Sciatic nerve (tissue), 2 donors: ENCODE results near the gene TMEM51. TPM values are rescaled to one million over a fixed set of nuclear protein-coding genes. Genes with fewer than 3 reads are reported as not detected.

Source experiments
- ATAC-seq: fragments of 200-7000 bp; cut with Tn5 transposase; one replicate; pipeline ENCODE4 v1.9.1; 2020; ENCODE audit warnings: mild to moderate bottlenecking, moderate library complexity
- DNase-seq: peaks from one replicate; pipeline ENCODE4 v3.0.0-alpha.2; 2020; ENCODE audit warnings: low spot score
- intact Hi-C: fragments of 100-400 bp; cut with DNase I; formaldehyde crosslinking; loops from one replicate; pipeline ENCODE4 v1.14.2; 2022
- total RNA-seq: library from RNA; stranded (reverse); fragmentation: NEBNext Ultra II Directional; extraction: Animal tissue kit (Norgen Biotek cat#: 25700); gene quantifications from one replicate; pipeline ENCODE4 v1.2.1, GENCODE V29; 2021
- donor health status: DM: no; HTN: no; CAD: no.
- donor health status: DM: no; HTN: no; CAD: no.

Gene TMEM51
- total RNA-seq, 1 donor from 2014 or later = 17.3 TPM

DNA sequence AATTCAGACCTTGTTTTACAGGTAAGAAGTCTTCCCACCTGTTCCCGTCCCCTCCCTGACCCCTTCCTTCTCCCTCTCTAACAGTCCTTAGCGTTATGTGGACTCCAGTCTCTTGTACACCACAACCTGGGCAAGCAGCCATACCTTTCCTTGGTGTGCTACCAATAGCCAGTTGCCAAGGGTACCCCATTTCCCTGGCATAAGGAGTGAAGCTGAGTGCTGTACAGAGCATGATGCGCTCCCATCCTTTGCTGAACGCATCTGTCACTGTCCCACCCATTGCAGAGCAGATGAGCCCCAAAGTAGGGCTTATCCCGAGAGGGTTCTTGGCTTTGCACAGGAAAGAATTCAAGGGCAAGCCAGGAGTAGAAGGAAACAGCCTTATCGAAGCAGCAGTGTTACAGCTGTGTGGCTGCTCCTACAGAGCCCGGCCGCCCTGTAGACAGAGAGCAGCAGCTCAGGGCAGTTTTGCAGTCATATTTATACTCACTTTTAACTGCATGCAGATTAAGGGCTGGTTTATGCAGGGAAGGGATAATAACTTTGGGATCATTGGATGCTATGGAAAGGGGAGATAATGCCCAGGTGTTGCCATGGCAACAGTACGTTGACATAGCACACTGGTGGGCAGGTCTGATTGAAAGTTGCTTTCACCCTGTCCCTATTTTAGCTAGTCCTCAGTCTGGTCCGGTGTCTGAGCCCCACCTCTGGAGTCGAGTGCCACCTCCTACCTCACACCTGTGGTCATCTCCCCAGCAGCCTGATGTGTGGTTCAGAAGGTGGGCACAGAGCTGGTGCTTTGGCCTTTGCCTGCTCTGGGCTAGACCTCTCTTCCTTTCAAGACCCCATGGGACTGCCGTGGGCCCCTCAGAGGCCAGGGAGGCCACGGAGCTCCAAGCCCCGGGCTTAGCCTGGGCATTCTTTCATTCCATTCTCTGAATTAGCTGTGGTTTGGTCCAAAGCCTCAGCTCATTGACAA, 98.6 kb downstream of the TMEM51 start:
- intact Hi-C loops = no loop called here
- DNase-seq (no peak), ATAC-seq (no peak)

DNA sequence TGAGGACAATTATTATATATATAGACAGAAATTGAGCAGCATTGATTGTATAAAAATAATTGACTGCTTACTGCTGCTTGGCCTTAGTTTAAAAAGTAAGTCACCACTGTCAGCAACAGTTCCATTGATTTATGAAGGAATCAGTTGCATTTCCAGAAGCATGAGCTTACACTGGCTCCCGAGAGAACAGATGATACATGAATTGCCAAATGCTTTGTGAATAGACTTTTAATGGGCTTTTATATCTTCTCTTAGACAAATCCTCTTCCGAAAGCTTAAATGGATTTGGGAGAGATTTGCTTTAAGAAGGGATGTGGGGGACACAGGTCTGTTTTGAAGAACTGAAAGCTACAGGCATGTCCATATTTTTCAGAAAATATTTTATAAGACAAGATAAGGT, 101.0 kb downstream of the TMEM51 start:
- intact Hi-C loops = no loop called here
- ATAC-seq (no peak), DNase-seq (no peak)

DNA sequence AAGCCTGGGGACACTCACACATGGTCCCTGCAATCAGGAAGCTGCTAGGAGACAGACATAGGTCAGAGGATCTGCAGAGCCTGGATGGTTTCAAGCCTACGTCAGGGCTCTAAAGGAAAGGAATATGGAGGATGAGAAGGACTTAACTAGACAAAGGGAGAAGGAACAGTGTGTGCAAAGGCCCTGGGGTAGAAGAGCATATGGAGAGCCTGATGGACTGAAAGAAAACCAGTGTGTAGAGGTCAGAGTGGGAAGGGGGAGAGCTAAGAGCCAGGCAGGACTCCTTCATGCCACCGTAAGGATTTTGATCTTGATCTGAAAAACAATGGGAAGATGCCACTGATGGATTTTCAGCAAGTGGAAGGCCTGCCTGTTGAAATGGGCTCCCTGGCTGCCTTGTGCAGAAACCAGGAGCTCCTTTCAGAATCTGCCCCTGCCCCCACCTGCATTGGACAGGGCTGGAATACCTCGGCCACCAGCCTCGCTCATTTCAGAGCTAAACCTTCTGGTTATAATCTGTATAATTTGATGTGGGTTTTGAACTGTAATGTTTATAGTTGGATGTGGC, 102.1 kb downstream of the TMEM51 start:
- intact Hi-C loops = no loop called here
- DNase-seq (no peak), ATAC-seq (no peak)

DNA sequence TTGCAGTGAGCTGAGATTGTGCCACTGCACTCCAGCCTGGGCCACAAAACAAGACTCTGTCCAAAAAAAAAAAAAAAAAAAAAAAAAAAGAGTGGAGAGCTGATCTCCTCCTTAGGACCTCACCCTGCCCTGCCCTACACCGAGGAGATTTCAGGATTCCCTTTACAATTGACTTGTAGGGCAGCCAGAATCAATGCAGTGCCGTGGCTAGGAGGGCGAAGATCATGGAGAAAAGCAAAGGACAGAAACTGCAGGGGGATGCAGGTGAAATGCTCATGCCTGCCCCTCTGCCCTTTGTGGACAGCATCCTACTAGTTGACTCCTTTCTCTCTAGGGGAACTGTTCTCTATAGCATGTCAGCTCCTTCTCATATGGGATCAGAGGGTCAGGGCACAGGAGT, 103.0 kb downstream of the TMEM51 start:
- no peak for DNase-seq
- intact Hi-C loops = no loop called here
- ATAC-seq = no peak

DNA sequence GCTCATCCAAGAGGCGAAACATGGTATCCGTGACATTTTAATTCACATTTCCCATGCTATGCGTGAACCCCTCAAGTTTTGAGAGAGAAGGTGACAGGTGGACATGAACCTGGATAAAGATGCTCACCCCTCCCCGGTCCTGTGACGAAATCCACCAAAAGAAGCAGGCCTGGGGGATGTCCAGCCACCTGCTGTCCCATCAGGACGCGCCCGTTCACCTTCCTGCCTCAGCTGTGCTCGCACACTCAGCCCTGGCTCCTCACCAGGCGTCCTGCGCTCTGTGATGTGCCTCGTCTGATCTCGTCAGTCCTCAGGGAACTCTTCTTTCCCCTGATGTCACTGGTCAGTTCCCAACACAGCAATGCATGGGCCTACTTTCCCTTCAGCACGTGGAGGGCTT, 103.8 kb downstream of the TMEM51 start:
- ATAC-seq (no peak), DNase-seq (no peak)
- intact Hi-C loops = no loop called here

DNA sequence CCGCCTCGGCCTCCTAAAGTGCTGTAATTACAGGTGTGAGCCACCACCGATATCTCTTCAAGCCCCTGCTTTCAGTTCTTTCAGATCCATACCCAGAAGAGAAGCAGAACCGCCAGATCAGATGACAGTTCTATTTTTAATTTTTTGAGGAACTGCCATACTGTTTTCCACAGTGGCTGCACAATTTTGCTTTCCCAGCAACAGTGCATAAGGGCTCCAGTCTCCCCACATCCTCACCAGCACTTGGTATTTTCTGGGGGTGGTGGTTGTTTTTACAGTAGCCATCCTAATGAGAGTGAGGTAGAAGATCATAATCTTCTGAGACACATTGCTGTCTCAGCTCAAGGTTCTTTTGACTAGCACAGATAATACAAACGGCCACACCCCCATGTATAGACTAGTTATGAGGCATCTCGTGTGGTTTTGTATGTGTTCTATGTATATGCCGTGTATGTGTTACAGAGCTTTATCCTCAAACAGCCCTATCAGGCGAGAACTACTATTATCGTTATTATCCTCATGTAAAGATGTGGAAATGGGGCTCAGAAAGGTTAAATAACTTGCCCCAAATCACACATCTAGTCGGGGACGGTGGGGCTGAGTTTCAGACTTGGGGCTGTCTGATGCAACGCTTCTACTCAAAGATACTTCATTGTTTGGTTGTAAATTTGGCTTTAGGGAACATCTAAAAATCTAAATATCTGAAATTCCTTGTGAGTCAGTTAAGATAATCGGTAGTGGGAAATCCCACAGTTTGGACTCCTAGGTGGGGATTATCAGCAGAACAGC, 105.5 kb downstream of the TMEM51 start:
- ATAC-seq (peak; percentile 54), DNase-seq (no peak)
- intact Hi-C loops = no loop called here

DNA sequence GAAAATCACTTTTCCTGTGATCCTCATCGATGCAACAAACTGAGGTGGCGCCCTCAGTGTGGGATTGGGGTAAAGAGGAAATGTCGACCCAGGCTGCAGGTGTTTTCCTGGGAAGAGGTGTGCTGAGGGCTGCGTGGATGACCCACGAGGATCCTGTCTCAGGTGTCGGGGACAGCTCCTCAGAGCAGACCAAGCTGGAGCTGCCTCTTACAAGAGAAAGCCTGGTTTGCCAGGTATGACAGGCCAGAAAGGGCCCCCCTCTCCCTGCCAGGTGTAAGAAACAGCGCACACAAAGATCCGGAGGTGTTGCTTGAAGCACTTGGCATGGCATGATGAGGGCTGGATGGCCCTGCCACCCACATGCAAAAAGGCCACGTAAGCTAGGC, 106.1 kb downstream of the TMEM51 start:
- DNase-seq (no peak), ATAC-seq (no peak)
- intact Hi-C loops = no loop called here

DNA sequence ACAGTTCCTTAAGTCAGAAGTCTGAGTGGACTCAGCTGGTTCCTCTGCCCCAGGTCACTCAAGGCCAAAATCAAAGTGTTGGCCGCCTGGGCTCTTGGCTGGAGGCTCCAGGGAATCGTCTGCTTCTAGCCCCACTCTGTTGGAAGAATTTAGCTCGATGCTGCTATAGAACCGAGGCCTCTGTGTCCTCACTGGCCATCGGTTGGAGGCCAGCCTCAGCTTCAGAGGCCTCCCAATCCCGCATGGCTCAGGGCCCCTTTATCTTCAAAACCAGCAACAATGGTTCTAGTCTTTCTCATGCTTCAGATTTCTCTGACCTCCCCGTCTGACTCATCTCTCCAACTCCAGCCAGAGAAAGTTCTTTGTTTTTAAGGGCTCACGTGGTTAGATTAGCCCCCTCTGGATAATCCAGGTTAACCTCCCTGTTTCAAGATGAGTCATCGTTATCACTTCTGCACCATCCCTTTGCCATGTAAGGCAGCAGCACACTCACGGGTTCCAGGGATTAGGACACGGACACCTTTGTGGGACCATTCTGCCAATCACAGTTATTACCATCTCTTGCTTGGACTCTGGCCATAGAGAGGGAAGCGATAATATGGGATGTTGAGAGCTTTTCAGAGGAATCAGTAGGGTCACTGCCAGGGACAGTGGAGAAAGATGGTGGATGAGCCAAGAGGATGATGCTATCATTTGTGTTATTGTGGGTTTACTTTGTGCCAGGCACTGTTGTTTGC, 107.0 kb downstream of the TMEM51 start:
- ATAC-seq = no peak
- DNase-seq = no peak
- intact Hi-C loops = no loop called here

DNA sequence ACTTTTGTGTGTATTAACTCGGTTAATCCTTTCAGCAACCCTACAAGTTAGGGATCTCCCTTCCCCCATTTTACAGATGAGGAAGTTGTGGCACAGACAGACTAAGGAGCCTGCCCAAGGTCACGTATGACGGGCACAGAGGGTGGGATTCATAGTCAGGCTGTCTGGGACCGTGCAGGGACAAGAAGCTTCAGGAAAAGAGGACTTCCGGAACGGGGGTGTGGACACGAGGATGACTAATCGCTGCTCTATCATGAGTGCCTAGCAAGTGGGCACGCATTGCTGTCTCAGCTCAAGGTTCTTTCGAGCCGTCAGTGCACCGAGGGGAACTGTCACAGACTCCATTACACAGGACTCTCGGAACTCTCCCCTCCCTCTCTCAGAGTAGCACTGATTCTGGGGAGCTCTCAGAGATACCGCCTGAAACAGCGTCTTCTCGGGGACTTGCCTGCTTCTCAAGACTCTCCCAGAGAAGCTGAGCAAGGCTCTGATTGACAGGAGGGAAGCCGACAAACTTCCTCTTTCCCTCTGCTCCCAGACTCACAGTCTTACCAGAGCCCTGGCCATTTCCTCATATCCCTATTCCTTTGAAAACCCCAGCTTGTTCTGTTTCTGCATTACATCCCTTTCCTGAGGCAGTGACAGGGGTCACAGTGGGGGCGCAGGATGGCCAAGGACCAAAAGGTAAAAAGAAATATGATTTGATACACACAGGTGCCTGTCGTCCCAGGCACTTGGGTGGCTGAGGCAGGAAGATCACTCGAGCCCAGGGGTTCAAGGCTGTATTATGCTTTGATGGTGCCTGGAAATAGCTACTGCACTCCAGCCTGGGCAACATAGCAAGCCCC, 107.8 kb downstream of the TMEM51 start:
- DNase-seq (peak; percentile 67), ATAC-seq (peak; percentile 69)
- intact Hi-C loops = no loop called here

DNA sequence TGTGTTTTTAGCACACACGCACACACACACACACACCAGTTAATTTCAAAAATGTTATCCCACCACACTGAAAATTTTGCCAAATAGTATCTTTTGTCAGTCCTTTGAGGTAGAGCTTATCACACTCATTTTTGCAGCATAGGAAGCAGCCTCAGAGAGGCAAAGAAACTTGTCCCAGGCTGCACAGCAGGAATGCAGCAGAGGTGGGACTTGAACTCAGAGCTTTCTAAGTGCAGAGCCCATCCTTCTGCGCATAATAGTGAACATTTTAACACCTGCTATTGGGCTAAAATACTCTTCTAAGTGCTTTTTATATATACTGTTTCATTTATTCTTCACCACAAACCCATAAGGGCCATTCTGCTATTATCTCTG, 108.4 kb downstream of the TMEM51 start:
- DNase-seq (no peak), ATAC-seq (no peak)
- intact Hi-C loops = no loop called here

DNA sequence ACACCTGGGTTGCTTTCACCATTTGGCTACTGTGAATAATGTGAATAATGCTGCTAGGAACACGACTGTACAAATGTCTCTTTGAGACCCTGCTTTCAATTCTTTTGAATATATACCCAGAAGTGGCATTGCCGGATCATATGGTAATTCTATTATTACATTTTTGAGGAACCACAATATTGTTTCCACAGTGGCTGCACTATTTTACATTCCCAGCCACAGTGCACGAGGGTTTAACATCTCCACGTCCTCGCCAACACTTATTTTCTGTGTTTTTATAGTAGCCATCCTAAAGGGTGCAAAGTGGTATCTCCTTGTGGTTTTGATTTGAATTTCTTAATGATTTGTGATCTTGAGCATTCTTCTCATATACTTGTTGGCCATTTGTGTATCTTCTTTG, 109.2 kb downstream of the TMEM51 start:
- DNase-seq = no peak
- ATAC-seq = no peak
- intact Hi-C loops = no loop called here

DNA sequence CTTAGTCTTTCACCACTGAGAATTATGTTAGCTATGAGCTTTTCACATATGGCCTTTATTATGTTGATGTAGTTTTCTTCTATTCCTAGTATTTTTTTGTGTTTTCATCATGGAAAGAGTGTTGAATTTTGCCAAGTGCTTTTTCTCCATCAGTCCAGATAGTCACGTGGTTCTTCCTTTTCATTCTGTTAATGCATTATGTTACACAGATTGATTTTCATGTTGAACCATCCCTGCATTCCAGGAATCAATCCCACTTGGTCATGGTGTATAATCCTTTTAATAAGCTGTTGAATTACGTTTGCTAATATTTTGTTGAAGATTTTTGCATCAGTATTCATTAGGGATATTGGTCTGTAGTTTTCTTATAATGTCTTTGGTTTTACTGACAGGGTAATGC, 111.2 kb downstream of the TMEM51 start:
- ATAC-seq = no peak
- intact Hi-C loops = no loop called here
- DNase-seq = no peak

Other genes with a start within 250 kb of the TMEM51 start
- gene FHAD1, start 93.5 kb downstream of the TMEM51 start, total RNA-seq = 3.1 TPM